Endodermal cell (in vitro differentiated cells): Measurements from ENCODE around the gene DDX21. TPM values are rescaled to one million over a fixed set of nuclear protein-coding genes. Genes with fewer than 3 reads are reported as not detected.
"Not testable (repeated sequence)": the region's sequence is repeated elsewhere in the genome, so short reads cannot be mapped to it uniquely, and the experiment has no call there.

Experiments
- DNase-seq: peaks from one replicate; pipeline ENCODE4 v3.0.0-alpha.2; 2017
- H3K27ac ChIP-seq: 2 replicates; pipeline ENCODE4 v1.5.1; 2013; ENCODE audit warnings: mild to moderate bottlenecking, low read depth, low read length, moderate library complexity
- H3K27me3 ChIP-seq: 2 replicates; pipeline ENCODE4 v1.6.1; 2013; ENCODE audit warnings: mild to moderate bottlenecking, low read length, moderate library complexity; ENCODE audit not compliant: insufficient read depth, control insufficient read depth, poor library complexity, severe bottlenecking
- H3K36me3 ChIP-seq: 2 replicates; pipeline ENCODE4 v1.7.0; 2013; ENCODE audit warnings: mild to moderate bottlenecking, low read length, moderate library complexity; ENCODE audit not compliant: control insufficient read depth, insufficient read depth
- H3K4me1 ChIP-seq: one replicate; pipeline ENCODE4 v1.7.0; 2013; ENCODE audit warnings: low read length; ENCODE audit not compliant: control insufficient read depth, insufficient read depth
- H3K4me3 ChIP-seq: 2 replicates; pipeline ENCODE4 v1.5.1; 2013; ENCODE audit warnings: mild to moderate bottlenecking, low read length, moderate library complexity
- H3K9ac ChIP-seq: 2 replicates; pipeline ENCODE4 v1.6.1; 2013; ENCODE audit warnings: mild to moderate bottlenecking, low read length, moderate library complexity; ENCODE audit not compliant: poor library complexity, severe bottlenecking; ENCODE audit errors: extremely low read depth
- H3K9me3 ChIP-seq: 2 replicates; pipeline ENCODE4 v1.6.1; 2013; ENCODE audit warnings: mild to moderate bottlenecking, low read length, moderate library complexity; ENCODE audit not compliant: control insufficient read depth
- H3K27ac Mint-ChIP-seq: 2 replicates; pipeline ENCODE4 v1.8.0; 2020; ENCODE audit warnings: mixed read lengths
- H3K27me3 Mint-ChIP-seq: 2 replicates; pipeline ENCODE4 v1.8.0; 2021; ENCODE audit warnings: mild to moderate bottlenecking, mixed read lengths; ENCODE audit not compliant: insufficient read depth
- H3K36me3 Mint-ChIP-seq: 2 replicates; pipeline ENCODE4 v1.8.0; 2020; ENCODE audit warnings: low read depth, mixed read lengths
- H3K4me1 Mint-ChIP-seq: 2 replicates; pipeline ENCODE4 v1.8.0; 2020; ENCODE audit warnings: mixed read lengths
- H3K4me3 Mint-ChIP-seq: 2 replicates; pipeline ENCODE4 v1.8.0; 2020; ENCODE audit warnings: mild to moderate bottlenecking, moderate library complexity, mixed read lengths
- H3K9me3 Mint-ChIP-seq: 2 replicates; pipeline ENCODE4 v1.8.0; 2020; ENCODE audit warnings: mild to moderate bottlenecking, mixed read lengths
- WGBS, 2 experiments: methylation state at CpG; one replicate each; pipeline versions ENCODE4 v1.1.5 to v1.1.7; 2013; ENCODE audit warnings: missing lambda C conversion rate in 2 of 2, mixed read lengths in 1 of 2; ENCODE audit not compliant: insufficient coverage in 1 of 2, insufficient read length in 1 of 2; 5-methylcytosine and 5-hydroxymethylcytosine counted together
- long read RNA-seq, 4 experiments: library from polyadenylated mRNA in 2 of 4; library from RNA in 1 of 4; library from capped mRNA in 1 of 4; stranded (forward) in 3 of 4; unstranded in 1 of 4; transcript quantifications; one replicate each; pipeline ENCODE4 v2.0.0, GENCODE V29; 2020 to 2021; ENCODE audit warnings: inconsistent platforms in 1 of 4
- polyA plus RNA-seq, 2 experiments: library from polyadenylated mRNA; stranded (reverse); fragments of 50-300 nt; gene quantifications; one replicate each; pipeline ENCODE4 v1.2.3, GENCODE V29; 2013
- total RNA-seq, 2 donors: library from RNA; stranded (reverse); fragmentation: NEBNext Ultra II Directional in 1 of 2; extraction: Animal tissue kit (Norgen Biotek cat#: 25700) in 1 of 2; gene quantifications; 2 replicates in 1 of 2; 3 replicates in 1 of 2; pipeline ENCODE4 v1.2.1, GENCODE V29; 2021
- TF ChIP-seq, protein P1 (sequence below): fragments of 200-600 bp; sonication (generic); conservative IDR thresholded peaks from 2 replicates; pipeline ENCODE4 v1.5.0; 2021; ENCODE audit warnings: antibody characterized with exemption, mild to moderate bottlenecking

DDX21 gene
- 10 to 100 TPM; 64.7 to 78.7 TPM for total RNA-seq
- polyA plus RNA-seq (2013, experiment 1 of 2), result 55.3 TPM
- polyA plus RNA-seq (2013, experiment 2 of 2), result 47.0 TPM
- long read RNA-seq, experiment 1, full-length matches to known transcripts, result 1 of 44 reads
- long read RNA-seq, experiment 1, partial matches to known transcripts, result 41 of 44 reads
- long read RNA-seq, experiment 1, other reads (novel, unspliced or antisense), result 2 of 44 reads
- long read RNA-seq, experiment 2, full-length matches to known transcripts, result 67 of 103 reads
- long read RNA-seq, experiment 2, partial matches to known transcripts, result 33 of 103 reads
- long read RNA-seq, experiment 2, other reads (novel, unspliced or antisense), result 3 of 103 reads
- long read RNA-seq, experiment 3, full-length matches to known transcripts, result 69 of 86 reads
- long read RNA-seq, experiment 3, partial matches to known transcripts, result 12 of 86 reads
- long read RNA-seq, experiment 3, other reads (novel, unspliced or antisense), result 5 of 86 reads
- long read RNA-seq, experiment 4, full-length matches to known transcripts, result 24 of 116 reads
- long read RNA-seq, experiment 4, partial matches to known transcripts, result 92 of 116 reads
- long read RNA-seq, experiment 4, other reads (novel, unspliced or antisense), result 0 of 116 reads

DNA sequence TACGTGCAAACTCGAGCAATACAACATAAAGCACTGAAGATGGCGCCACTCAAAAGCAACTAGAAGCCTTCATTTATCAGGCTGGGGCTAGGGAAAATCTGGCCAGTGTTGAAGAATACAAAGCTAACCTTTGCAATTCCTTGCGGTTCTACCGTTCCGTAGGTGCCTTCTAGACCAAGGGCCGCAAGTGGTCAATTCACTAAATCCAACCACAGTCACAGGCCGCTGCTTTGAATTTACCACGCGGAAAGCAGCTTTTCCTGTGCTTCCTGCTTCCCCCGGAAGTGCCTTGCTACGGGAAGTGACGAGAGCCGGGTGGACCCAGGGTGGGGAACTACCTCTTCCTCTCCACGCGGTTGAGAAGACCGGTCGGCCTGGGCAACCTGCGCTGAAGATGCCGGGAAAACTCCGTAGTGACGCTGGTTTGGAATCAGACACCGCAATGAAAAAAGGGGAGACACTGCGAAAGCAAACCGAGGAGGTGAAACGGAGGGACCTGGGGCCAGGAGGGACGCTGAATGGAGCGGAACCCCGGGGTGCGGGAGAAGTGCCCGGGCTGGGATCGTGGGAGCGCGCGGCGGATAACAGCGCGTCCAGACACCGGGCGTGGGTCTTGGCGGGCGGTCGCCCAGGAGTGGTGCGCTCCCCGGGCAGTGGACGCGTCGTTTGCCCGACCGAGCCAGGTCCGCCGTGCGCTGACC is at the start of gene DDX21:
DDX21 (plus strand) TSS at position 339 of the 701 bp plus-strand sequence; CDS start at position 395, 56 bp downstream.
- no peaks in the 10 kb centered on the region for H3K27me3 Mint-ChIP-seq
- peak within 1 kb of the TSS; percentile 96 for H3K4me3 Mint-ChIP-seq

DNA sequence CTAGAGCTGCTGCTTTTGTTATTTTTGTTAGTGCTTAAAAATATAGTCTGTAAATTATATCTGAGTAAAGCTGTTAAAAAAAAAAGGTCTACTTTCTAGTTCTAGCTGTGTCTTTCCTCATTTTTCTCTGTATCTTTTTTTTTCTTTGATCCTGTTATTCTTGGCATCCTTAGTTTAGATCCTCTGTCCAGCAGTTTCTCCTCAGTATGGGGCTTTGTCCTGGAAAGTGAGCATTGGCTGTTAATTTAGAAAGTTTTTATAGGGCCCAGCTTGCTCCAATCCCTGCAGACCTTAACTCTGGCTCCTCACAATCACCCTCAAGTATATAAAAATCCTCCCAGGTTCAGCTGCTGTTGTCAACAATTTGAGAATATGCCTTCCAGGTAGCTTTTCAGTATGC is 31.4 kb upstream of the DDX21 start:
- H3K9me3 Mint-ChIP-seq, result no peaks in the 10 kb centered on the region
- DNase-seq, result no peak
- H3K4me1 Mint-ChIP-seq, result no peaks in the 10 kb centered on the region
- Histone ChIP-seq H3K9me3 (no peaks in the 10 kb centered on the region), H3K4me3 (no peak overlapping the region), H3K4me1 (no peaks in the 10 kb centered on the region), H3K36me3 (peaks cover 35% of the 10 kb centered on the region), H3K27ac (no peak overlapping the region), H3K9ac (no peak overlapping the region), H3K27me3 (no peaks in the 10 kb centered on the region)
- H3K27me3 Mint-ChIP-seq, result no peaks in the 10 kb centered on the region
- H3K4me3 Mint-ChIP-seq, result no peak overlapping the region
- H3K27ac Mint-ChIP-seq, result peak overlapping the region; percentile 0
- H3K36me3 Mint-ChIP-seq, result peaks cover 37% of the 10 kb centered on the region
- TF ChIP-seq, protein P1, sequence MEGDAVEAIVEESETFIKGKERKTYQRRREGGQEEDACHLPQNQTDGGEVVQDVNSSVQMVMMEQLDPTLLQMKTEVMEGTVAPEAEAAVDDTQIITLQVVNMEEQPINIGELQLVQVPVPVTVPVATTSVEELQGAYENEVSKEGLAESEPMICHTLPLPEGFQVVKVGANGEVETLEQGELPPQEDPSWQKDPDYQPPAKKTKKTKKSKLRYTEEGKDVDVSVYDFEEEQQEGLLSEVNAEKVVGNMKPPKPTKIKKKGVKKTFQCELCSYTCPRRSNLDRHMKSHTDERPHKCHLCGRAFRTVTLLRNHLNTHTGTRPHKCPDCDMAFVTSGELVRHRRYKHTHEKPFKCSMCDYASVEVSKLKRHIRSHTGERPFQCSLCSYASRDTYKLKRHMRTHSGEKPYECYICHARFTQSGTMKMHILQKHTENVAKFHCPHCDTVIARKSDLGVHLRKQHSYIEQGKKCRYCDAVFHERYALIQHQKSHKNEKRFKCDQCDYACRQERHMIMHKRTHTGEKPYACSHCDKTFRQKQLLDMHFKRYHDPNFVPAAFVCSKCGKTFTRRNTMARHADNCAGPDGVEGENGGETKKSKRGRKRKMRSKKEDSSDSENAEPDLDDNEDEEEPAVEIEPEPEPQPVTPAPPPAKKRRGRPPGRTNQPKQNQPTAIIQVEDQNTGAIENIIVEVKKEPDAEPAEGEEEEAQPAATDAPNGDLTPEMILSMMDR, result no peak

More for the DNA sequence above, at the start of gene DDX21:
- H3K9me3 ChIP-seq, result no peaks in the 10 kb centered on the region
- Mint-ChIP-seq H3K27ac (peak within 1 kb of the TSS; percentile 98), H3K9me3 (no peaks in the 10 kb centered on the region), H3K36me3 (peaks cover 32% of the 10 kb centered on the region), H3K4me1 (peaks cover 6% of the 10 kb centered on the region)
- no peaks in the 10 kb centered on the region for H3K27me3 ChIP-seq
- peak within 1 kb of the TSS; percentile 94 for H3K9ac ChIP-seq
- H3K4me3 ChIP-seq, result peak within 1 kb of the TSS; percentile 91
- H3K4me1 ChIP-seq, result no peaks in the 10 kb centered on the region
- 0% methylated on average over 31 to 53 of the region's 53 CpGs for WGBS, 2 experiments
- H3K27ac ChIP-seq, result peak within 1 kb of the TSS; percentile 36
- DNase-seq, result peak; percentile 93
- H3K36me3 ChIP-seq, result peaks cover 19% of the 10 kb centered on the region
- TF ChIP-seq, protein P1, result peak; percentile 73

DNA sequence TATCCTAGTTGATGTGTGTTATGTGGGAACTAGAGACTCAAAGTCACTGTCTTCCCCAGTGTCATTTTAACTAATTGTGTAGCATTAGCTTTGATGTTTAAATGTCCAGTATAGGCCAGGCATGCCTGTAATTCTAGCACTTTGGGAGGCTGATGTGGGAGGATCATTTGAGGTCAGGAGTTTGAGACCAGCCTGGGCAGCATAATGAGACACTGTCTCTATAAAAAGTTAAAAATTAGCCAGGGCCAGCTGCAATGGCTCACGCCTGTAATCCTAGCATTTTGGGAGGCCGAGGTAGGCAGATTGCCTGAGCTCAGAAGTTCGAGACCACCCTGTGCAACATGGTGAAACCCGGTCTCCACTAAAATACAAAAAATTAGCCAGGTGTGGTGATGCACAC is 30.5 kb upstream of the DDX21 start:
- 96 to 97% methylated on average over 4 of the region's 4 CpGs for WGBS, 2 experiments
- Mint-ChIP-seq H3K27ac (no peak overlapping the region), H3K4me3 (no peak overlapping the region), H3K27me3 (no peaks in the 10 kb centered on the region), H3K36me3 (peaks cover 34% of the 10 kb centered on the region), H3K9me3 (no peaks in the 10 kb centered on the region), H3K4me1 (no peaks in the 10 kb centered on the region)
- Histone ChIP-seq H3K9ac (no peak overlapping the region), H3K4me1 (no peaks in the 10 kb centered on the region), H3K4me3 (no peak overlapping the region), H3K27ac (no peak overlapping the region), H3K36me3 (peaks cover 32% of the 10 kb centered on the region), H3K9me3 (no peaks in the 10 kb centered on the region), H3K27me3 (no peaks in the 10 kb centered on the region)
- TF ChIP-seq, protein P1, result no peak
- no peak for DNase-seq

DNA sequence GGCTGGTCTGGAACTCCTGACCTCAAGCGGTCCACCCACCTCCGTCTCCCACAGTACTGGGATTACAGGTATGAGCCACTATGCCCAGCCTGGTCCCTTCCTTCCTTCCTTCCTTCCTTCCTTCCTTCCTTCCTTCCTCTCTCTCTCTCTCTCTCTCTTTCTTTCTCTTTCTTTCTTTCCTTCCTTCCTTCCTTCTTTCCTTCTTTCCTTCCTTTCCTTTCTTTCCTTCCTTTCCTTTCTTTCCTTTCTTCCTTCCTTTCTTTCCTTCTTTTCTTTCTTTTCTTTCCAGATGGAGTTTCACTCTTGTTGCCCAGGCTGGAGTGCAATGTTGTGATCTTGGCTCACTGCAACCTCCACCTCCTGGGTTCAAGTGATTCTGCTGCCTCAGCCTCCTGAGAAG is 26.8 kb upstream of the DDX21 start:
- not testable (repeated sequence) for H3K27me3 ChIP-seq, H3K4me3 ChIP-seq, DNase-seq, H3K27ac ChIP-seq, H3K9ac ChIP-seq, H3K27me3 Mint-ChIP-seq, H3K4me3 Mint-ChIP-seq, H3K4me1 ChIP-seq, H3K4me1 Mint-ChIP-seq, H3K9me3 Mint-ChIP-seq, H3K27ac Mint-ChIP-seq, H3K9me3 ChIP-seq
- 82 to 100% methylated on average over 2 of the region's 2 CpGs for WGBS, 2 experiments
- H3K36me3 Mint-ChIP-seq, result peaks cover 43% of the 10 kb centered on the region
- peaks cover 39% of the 10 kb centered on the region for H3K36me3 ChIP-seq
